Fibroblast of upper back skin (primary cell): Measurements from ENCODE around the gene ANK3.

ENCODE experiments used
- DNase-seq: peaks from one replicate; pipeline ENCODE4 v3.0.0-alpha.2; 2013

Gene ANK3

GRCh38 chr10:60340973-60341372 is 48.7 kb downstream of the ANK3 start:
- DNase-seq, result no peak

- DNase-seq, result no peak
Measured at GRCh38 chr10:60339757-60340156, 49.9 kb downstream of the ANK3 start.

- DNase-seq, result no peak
Measured at GRCh38 chr10:60338786-60339185, 50.9 kb downstream of the ANK3 start.

GRCh38 chr10:60338002-60338564 is 51.6 kb downstream of the ANK3 start:
- DNase-seq, result no peak

- no peak for DNase-seq
Measured at GRCh38 chr10:60336901-60337630, 52.6 kb downstream of the ANK3 start.

- DNase-seq, result no peak
Measured at GRCh38 chr10:60335708-60336107, 54.0 kb downstream of the ANK3 start.

GRCh38 chr10:60334991-60335390 is 54.7 kb downstream of the ANK3 start:
- peak; percentile 77 for DNase-seq

- no peak for DNase-seq
Measured at GRCh38 chr10:60332371-60332770, 57.3 kb downstream of the ANK3 start.

- no peak for DNase-seq
Measured at GRCh38 chr10:60331886-60332285, 57.8 kb downstream of the ANK3 start.

GRCh38 chr10:60323162-60323561 is 66.5 kb downstream of the ANK3 start:
- no peak for DNase-seq

GRCh38 chr10:60320666-60321065 is 69.0 kb downstream of the ANK3 start:
- no peak for DNase-seq

GRCh38 chr10:60316029-60316428 is 73.6 kb downstream of the ANK3 start:
- no peak for DNase-seq

- no peak for DNase-seq
Measured at GRCh38 chr10:60315311-60315710, 74.4 kb downstream of the ANK3 start.

- DNase-seq, result peak; percentile 66
Measured at GRCh38 chr10:60314069-60314940, 75.4 kb downstream of the ANK3 start.

- no peak for DNase-seq
Measured at GRCh38 chr10:60313589-60313952, 76.1 kb downstream of the ANK3 start.

- DNase-seq, result peak; percentile 79
Measured at GRCh38 chr10:60312818-60313588, 76.7 kb downstream of the ANK3 start.

- no peak for DNase-seq
Measured at GRCh38 chr10:60311821-60312220, 77.9 kb downstream of the ANK3 start.

- DNase-seq, result no peak
Measured at GRCh38 chr10:60310740-60311139, 78.9 kb downstream of the ANK3 start.

- DNase-seq, result no peak
Measured at GRCh38 chr10:60309891-60310290, 79.8 kb downstream of the ANK3 start.

GRCh38 chr10:60309371-60309770 is 80.3 kb downstream of the ANK3 start:
- DNase-seq, result no peak

GRCh38 chr10:60305380-60305892 is 84.2 kb downstream of the ANK3 start:
- peak; percentile 46 for DNase-seq

- no peak for DNase-seq
Measured at GRCh38 chr10:60304829-60305379, 84.8 kb downstream of the ANK3 start.

- DNase-seq, result no peak
Measured at GRCh38 chr10:60303778-60304177, 85.9 kb downstream of the ANK3 start.
